GM23338 (cell line): ENCODE results near the gene ZBTB45. TPM values are rescaled to one million over a fixed set of nuclear protein-coding genes. Genes with fewer than 3 reads are reported as not detected.

Source experiments
- ATAC-seq: fragments of 200-7000 bp; cut with Tn5 transposase; 3 replicates; pipeline ENCODE4 v1.9.1; 2020
- DNase-seq: peaks from one replicate; pipeline ENCODE4 v3.0.0-alpha.2; 2015; ENCODE audit warnings: low spot score
- H2AFZ ChIP-seq: fragments of 200-600 bp; sonication (generic); 2 replicates; pipeline ENCODE4 v1.8.0; 2016; ENCODE audit warnings: antibody characterized with exemption, mild to moderate bottlenecking, moderate library complexity
- H3F3A ChIP-seq: fragments of 200-600 bp; sonication (generic); replicated peaks from 2 replicates; pipeline ENCODE4 v1.8.0; 2017; ENCODE audit warnings: antibody characterized with exemption, mixed run types, low read depth
- H3K27ac ChIP-seq: fragments of 200-600 bp; sonication (generic); 2 replicates; pipeline ENCODE4 v1.6.1; 2016; ENCODE audit warnings: low read depth
- H3K27me3 ChIP-seq: fragments of 200-600 bp; sonication (generic); 2 replicates; pipeline ENCODE4 v1.8.0; 2016; ENCODE audit warnings: mild to moderate bottlenecking, mixed run types, moderate library complexity; ENCODE audit not compliant: insufficient read depth
- H3K36me3 ChIP-seq: fragments of 200-600 bp; sonication (generic); 2 replicates; pipeline ENCODE4 v1.8.0; 2016; ENCODE audit warnings: mild to moderate bottlenecking; ENCODE audit not compliant: insufficient read depth
- H3K4me1 ChIP-seq: fragments of 200-600 bp; sonication (generic); 2 replicates; pipeline ENCODE4 v1.8.0; 2016; ENCODE audit warnings: mild to moderate bottlenecking, moderate library complexity; ENCODE audit not compliant: insufficient read depth
- H3K4me2 ChIP-seq: fragments of 200-600 bp; sonication (generic); 2 replicates; pipeline ENCODE4 v1.7.1; 2017; ENCODE audit warnings: mixed run types
- H3K4me3 ChIP-seq: fragments of 200-600 bp; sonication (generic); 2 replicates; pipeline ENCODE4 v1.6.1; 2016; ENCODE audit warnings: mixed run types
- H3K79me2 ChIP-seq: fragments of 200-600 bp; sonication (generic); replicated peaks from 2 replicates; pipeline ENCODE4 v1.8.0; 2017; ENCODE audit warnings: mild to moderate bottlenecking; ENCODE audit not compliant: insufficient read depth
- H3K9me2 ChIP-seq: fragments of 200-600 bp; sonication (generic); 2 replicates; pipeline ENCODE4 v1.8.0; 2017; ENCODE audit not compliant: insufficient read depth
- H4K20me1 ChIP-seq: fragments of 200-600 bp; sonication (generic); replicated peaks from 2 replicates; pipeline ENCODE4 v1.8.0; 2017; ENCODE audit warnings: mild to moderate bottlenecking; ENCODE audit not compliant: insufficient read depth
- H3K27ac Mint-ChIP-seq: 2 replicates; pipeline ENCODE4 v1.8.0; 2020; ENCODE audit warnings: inconsistent platforms, mild to moderate bottlenecking, moderate library complexity, mixed read lengths
- H3K27me3 Mint-ChIP-seq: 3 replicates; pipeline ENCODE4 v1.8.0; 2022; ENCODE audit warnings: low read depth, mild to moderate bottlenecking, moderate library complexity, mixed read lengths, inconsistent platforms; ENCODE audit not compliant: insufficient read depth, poor library complexity
- H3K36me3 Mint-ChIP-seq: 3 replicates; pipeline ENCODE4 v1.8.0; 2021; ENCODE audit warnings: low read depth, mild to moderate bottlenecking, inconsistent platforms, moderate library complexity, mixed read lengths
- H3K4me1 Mint-ChIP-seq: 3 replicates; pipeline ENCODE4 v1.8.0; 2020; ENCODE audit warnings: mild to moderate bottlenecking, inconsistent platforms, mixed read lengths
- H3K4me3 Mint-ChIP-seq: 3 replicates; pipeline ENCODE4 v1.8.0; 2021; ENCODE audit warnings: moderate library complexity, mild to moderate bottlenecking, inconsistent platforms, mixed read lengths
- H3K9me3 Mint-ChIP-seq: 3 replicates; pipeline ENCODE4 v1.8.0; 2020; ENCODE audit warnings: moderate library complexity, mild to moderate bottlenecking, inconsistent platforms, mixed read lengths
- EZH2 ChIP-seq: fragments of 200-600 bp; sonication (generic); IDR thresholded peaks from one replicate; pipeline ENCODE4 v1.8.0; 2017; ENCODE audit warnings: antibody characterized with exemption, mild to moderate bottlenecking, low read depth; ENCODE audit not compliant: unreplicated experiment
- EZH2phosphoT487 ChIP-seq: fragments of 200-600 bp; sonication (generic); IDR thresholded peaks from one replicate; pipeline ENCODE4 v1.8.1; 2018; ENCODE audit warnings: antibody characterized with exemption; ENCODE audit not compliant: unreplicated experiment
- JUNB ChIP-seq: IDR thresholded peaks from one replicate; pipeline ENCODE4 v1.6.1; 2016; ENCODE audit warnings: antibody characterized with exemption; ENCODE audit not compliant: unreplicated experiment
- NANOG ChIP-seq: IDR thresholded peaks from 2 replicates; pipeline ENCODE4 v1.6.1; 2016; ENCODE audit warnings: antibody characterized with exemption, borderline replicate concordance
- POLR2AphosphoS5 ChIP-seq: IDR thresholded peaks from 2 replicates; pipeline ENCODE4 v1.6.1; 2016; ENCODE audit warnings: antibody characterized with exemption, low read depth
- ZNF114 ChIP-seq: fragments of 250-450 bp; sonication (Bioruptor Pico); IDR thresholded peaks from 2 replicates; pipeline ENCODE4 v1.5.0; 2020; ENCODE audit warnings: mild to moderate bottlenecking, moderate library complexity
- ZNF331 ChIP-seq: fragments of 250-450 bp; sonication (Bioruptor Pico); IDR thresholded peaks from 2 replicates; pipeline ENCODE4 v1.5.0; 2020; ENCODE audit warnings: low read depth, mild to moderate bottlenecking, moderate library complexity
- polyA plus RNA-seq: library from polyadenylated mRNA; unstranded; fragments of >200 nt; fragmentation: Nextera tagmentation; extraction: Ambion mirVana; gene quantifications from 2 replicates; pipeline ENCODE4 v1.2.1, GENCODE V29; 2016
- total RNA-seq: library from RNA; depleted of rRNA; stranded (reverse); fragments of >200 nt; shearing (Covaris generic); gene quantifications from 2 replicates; pipeline ENCODE4 v1.2.3, GENCODE V29; 2014
- TF ChIP-seq, protein P1 (sequence below): IDR thresholded peaks from 2 replicates; pipeline ENCODE4 v1.6.1; 2016; ENCODE audit warnings: antibody characterized with exemption
- TF ChIP-seq, protein P2 (sequence below): IDR thresholded peaks from one replicate; pipeline ENCODE4 v1.6.1; 2018; ENCODE audit warnings: antibody characterized with exemption; ENCODE audit not compliant: unreplicated experiment
- TF ChIP-seq, protein P3 (sequence below), 2 experiments: fragments of 200-600 bp in 1 of 2; sonication (generic) in 1 of 2; conservative IDR thresholded peaks; 2 replicates each; pipeline versions ENCODE4 v1.5.1 to v1.6.1; 2016 to 2017; ENCODE audit warnings: antibody characterized with exemption in 2 of 2, low read depth in 2 of 2, mild to moderate bottlenecking in 2 of 2, moderate library complexity in 1 of 2

Gene ZBTB45
- total and polyA plus RNA-seq, 2 experiments from 2014 or later: 9.5 to 10.4 TPM

DNA sequence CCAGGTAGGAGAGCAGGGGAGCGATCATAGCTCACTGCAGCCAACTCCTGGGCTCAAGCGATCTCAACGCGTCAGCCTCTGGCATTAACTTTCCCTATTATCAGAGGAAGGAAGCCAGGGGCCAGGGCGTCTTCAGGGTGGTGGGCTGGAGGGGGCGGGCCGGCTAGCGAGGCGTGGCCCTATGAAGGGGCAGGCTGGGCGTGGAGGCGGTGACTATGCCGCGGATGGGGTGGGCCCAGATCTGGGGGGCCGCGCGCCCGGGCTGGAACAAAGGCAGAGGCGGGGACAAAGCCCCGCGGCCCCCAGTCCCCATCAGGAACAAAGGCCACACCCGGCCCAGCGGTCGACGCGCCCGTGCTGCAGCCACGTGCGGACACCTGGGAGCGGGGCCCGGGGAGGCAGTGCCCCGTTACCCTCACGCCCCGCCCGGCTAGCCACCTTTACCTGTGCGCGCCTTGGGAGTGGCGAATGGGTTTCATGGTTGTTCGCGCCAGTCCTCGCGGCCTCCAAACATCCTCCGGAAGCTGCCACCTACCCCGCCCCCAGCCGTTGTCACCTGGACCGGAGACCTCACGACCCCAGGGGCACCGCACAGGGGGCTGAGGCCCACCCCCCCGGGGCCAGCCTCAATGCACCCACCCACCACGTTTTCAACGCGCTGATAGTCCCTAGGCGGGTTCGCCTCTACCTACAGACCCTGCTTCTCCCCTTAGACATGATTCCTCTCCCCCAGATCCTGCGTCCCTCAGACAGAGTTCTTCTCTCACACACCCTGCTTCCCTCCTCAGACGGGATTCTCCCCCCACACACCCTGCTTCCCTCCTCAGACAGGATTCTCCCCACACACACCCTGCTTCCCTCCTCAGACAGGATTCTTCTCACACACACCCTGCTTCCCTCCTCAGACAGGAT, 18.9 kb upstream of the ZBTB45 start (continued):
- TF ChIP-seq, protein P1, sequence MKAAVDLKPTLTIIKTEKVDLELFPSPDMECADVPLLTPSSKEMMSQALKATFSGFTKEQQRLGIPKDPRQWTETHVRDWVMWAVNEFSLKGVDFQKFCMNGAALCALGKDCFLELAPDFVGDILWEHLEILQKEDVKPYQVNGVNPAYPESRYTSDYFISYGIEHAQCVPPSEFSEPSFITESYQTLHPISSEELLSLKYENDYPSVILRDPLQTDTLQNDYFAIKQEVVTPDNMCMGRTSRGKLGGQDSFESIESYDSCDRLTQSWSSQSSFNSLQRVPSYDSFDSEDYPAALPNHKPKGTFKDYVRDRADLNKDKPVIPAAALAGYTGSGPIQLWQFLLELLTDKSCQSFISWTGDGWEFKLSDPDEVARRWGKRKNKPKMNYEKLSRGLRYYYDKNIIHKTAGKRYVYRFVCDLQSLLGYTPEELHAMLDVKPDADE: peak; percentile 64
- no peak for TF ChIP-seq NANOG
- peak; percentile 80 for TF ChIP-seq POLR2AphosphoS5
- no peak for TF ChIP-seq JUNB
- no peak for TF ChIP-seq ZNF331 (CRISPR knock-in tag)

DNA sequence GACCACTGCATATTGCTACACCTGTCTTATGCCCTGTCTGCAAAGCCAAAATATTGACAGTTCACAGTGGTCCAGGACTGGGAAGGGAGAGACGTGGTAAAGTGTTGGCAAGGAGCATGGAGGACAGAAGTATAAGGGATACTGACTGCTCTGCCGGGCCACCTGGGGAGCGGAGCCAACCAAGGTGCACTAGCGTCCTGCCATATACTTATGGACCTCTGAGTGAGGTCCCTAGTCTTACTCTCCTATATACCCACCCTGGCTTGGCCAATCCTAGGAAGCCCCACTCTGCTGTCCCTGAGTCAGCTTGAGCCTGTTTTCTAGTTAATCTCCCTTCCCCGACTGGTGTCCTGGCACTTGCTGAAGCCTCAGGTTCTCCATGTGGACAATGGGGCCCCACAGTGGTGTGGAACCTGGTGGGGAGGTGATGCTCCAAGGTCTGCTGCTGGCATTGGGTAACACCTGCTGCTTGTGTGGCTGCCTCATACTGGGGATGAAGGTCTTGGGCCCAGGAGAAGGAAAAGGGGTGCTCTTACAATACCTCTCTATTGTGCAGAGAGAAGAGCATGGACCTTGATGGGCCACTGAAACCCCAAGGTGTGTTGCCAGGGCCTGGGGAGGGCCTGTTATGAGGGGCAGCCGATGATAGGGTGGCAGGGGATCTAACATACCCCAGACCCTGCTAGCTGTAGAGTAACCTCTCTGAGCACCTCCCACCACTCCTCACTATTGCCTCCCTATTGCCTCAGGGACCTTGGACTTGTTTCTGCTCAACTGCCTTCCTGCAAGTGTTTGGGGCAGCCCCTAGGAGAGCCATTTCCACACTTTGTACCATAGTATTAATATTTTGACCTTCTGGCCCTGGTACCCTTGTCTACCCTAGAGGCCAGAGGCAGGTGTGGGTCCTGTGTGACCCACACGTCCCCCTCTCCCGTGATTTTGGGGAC, 17.5 kb upstream of the ZBTB45 start:
- Histone ChIP-seq H3K9me2 (no peaks in the 10 kb centered on the region), H3K27me3 (peaks cover 6% of the 10 kb centered on the region; the same call in 1 of the 2 replicates), H3K4me3 (peak overlapping the region; percentile 60; the same call in 1 of the 2 replicates), H3K27ac (peak overlapping the region; percentile 93), H3K4me1 (peaks cover 7% of the 10 kb centered on the region; the same call in 1 of the 2 replicates), H3K36me3 (no peaks in the 10 kb centered on the region), H2AFZ (no peak overlapping the region), H4K20me1 (no peaks in the 10 kb centered on the region), H3F3A (peaks cover 6% of the 10 kb centered on the region; the same call in 1 of the 2 replicates), H3K79me2 (no peaks in the 10 kb centered on the region), H3K4me2 (peak overlapping the region; percentile 79)
- peak overlapping the region; percentile 98 for H3K27ac Mint-ChIP-seq
- ATAC-seq (no peak), DNase-seq (no peak)
- H3K9me3 Mint-ChIP-seq: no peaks in the 10 kb centered on the region
- no peaks in the 10 kb centered on the region for H3K36me3 Mint-ChIP-seq
- peak overlapping the region; percentile 74; the same call in 2 of the 3 replicates for H3K4me3 Mint-ChIP-seq
- peaks cover 10% of the 10 kb centered on the region for H3K27me3 Mint-ChIP-seq
- H3K4me1 Mint-ChIP-seq: peaks cover 14% of the 10 kb centered on the region
- no peak for TF ChIP-seq ZNF114
- TF ChIP-seq, protein P2, sequence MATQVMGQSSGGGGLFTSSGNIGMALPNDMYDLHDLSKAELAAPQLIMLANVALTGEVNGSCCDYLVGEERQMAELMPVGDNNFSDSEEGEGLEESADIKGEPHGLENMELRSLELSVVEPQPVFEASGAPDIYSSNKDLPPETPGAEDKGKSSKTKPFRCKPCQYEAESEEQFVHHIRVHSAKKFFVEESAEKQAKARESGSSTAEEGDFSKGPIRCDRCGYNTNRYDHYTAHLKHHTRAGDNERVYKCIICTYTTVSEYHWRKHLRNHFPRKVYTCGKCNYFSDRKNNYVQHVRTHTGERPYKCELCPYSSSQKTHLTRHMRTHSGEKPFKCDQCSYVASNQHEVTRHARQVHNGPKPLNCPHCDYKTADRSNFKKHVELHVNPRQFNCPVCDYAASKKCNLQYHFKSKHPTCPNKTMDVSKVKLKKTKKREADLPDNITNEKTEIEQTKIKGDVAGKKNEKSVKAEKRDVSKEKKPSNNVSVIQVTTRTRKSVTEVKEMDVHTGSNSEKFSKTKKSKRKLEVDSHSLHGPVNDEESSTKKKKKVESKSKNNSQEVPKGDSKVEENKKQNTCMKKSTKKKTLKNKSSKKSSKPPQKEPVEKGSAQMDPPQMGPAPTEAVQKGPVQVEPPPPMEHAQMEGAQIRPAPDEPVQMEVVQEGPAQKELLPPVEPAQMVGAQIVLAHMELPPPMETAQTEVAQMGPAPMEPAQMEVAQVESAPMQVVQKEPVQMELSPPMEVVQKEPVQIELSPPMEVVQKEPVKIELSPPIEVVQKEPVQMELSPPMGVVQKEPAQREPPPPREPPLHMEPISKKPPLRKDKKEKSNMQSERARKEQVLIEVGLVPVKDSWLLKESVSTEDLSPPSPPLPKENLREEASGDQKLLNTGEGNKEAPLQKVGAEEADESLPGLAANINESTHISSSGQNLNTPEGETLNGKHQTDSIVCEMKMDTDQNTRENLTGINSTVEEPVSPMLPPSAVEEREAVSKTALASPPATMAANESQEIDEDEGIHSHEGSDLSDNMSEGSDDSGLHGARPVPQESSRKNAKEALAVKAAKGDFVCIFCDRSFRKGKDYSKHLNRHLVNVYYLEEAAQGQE: no peak
- no peak for TF ChIP-seq JUNB
- no peak for TF ChIP-seq EZH2phosphoT487
- TF ChIP-seq EZH2: no peak
- TF ChIP-seq, protein P3, sequence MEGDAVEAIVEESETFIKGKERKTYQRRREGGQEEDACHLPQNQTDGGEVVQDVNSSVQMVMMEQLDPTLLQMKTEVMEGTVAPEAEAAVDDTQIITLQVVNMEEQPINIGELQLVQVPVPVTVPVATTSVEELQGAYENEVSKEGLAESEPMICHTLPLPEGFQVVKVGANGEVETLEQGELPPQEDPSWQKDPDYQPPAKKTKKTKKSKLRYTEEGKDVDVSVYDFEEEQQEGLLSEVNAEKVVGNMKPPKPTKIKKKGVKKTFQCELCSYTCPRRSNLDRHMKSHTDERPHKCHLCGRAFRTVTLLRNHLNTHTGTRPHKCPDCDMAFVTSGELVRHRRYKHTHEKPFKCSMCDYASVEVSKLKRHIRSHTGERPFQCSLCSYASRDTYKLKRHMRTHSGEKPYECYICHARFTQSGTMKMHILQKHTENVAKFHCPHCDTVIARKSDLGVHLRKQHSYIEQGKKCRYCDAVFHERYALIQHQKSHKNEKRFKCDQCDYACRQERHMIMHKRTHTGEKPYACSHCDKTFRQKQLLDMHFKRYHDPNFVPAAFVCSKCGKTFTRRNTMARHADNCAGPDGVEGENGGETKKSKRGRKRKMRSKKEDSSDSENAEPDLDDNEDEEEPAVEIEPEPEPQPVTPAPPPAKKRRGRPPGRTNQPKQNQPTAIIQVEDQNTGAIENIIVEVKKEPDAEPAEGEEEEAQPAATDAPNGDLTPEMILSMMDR (conservative IDR thresholded peaks at IDR 0.05; ENCODE audit: low read depth in 2 of 2): no peak
- TF ChIP-seq, protein P1: no peak
- TF ChIP-seq NANOG: no peak
- no peak for TF ChIP-seq POLR2AphosphoS5
